Caki2 (cell line): ENCODE data around the gene RMP24.
"Not testable (repeated sequence)": the region's sequence is repeated elsewhere in the genome, so short reads cannot be mapped to it uniquely, and the experiment has no call there.

Experiments used
- DNase-seq: peaks from one replicate; pipeline ENCODE4 v3.0.0-alpha.2; 2015; ENCODE audit warnings: low read depth
- in situ Hi-C: cut with HindIII; loops from 2 replicates; pipeline ENCODE4 v1.10.0; 2016; ENCODE audit warnings: low sequenced_read_pairs, low pct_unique_long_range_greater_than_20kb, mixed read lengths

The RMP24 gene

GRCh38 chr18:35956226-35956625, 16.3 kb upstream of the RMP24 start:
- in situ Hi-C loops, result no loop called here
- DNase-seq, result no peak

- DNase-seq, result no peak
- in situ Hi-C loops, result no loop called here
Observed at GRCh38 chr18:35962320-35962719, 10.2 kb upstream of the RMP24 start.

GRCh38 chr18:35964319-35964718, 8.2 kb upstream of the RMP24 start:
- in situ Hi-C loops, result no loop called here
- no peak for DNase-seq

GRCh38 chr18:35967866-35968265, 4.6 kb upstream of the RMP24 start:
- DNase-seq, in situ Hi-C loops: not testable (repeated sequence)

- no peak for DNase-seq
- in situ Hi-C loops, result no loop called here
Observed at GRCh38 chr18:35968278-35968880, 4.1 kb upstream of the RMP24 start.

- DNase-seq, result no peak
- in situ Hi-C loops, result no loop called here
Observed at GRCh38 chr18:35969676-35970075, 2.8 kb upstream of the RMP24 start.

- no peak for DNase-seq
- in situ Hi-C loops, result no loop called here
Observed at GRCh38 chr18:35971661-35972196, 750 bp upstream of the RMP24 start.

GRCh38 chr18:35973650-35974049, 1.2 kb downstream of the RMP24 start:
- no peak for DNase-seq
- in situ Hi-C loops, result no loop called here

GRCh38 chr18:35974181-35974580, 1.7 kb downstream of the RMP24 start:
- no peak for DNase-seq
- in situ Hi-C loops, result no loop called here

- no peak for DNase-seq
- in situ Hi-C loops, result no loop called here
Observed at GRCh38 chr18:35979112-35979511, 6.6 kb downstream of the RMP24 start.

- DNase-seq, result no peak
- in situ Hi-C loops, result no loop called here
Observed at GRCh38 chr18:35982409-35983114, 10.1 kb downstream of the RMP24 start.

GRCh38 chr18:35983147-35983546, 10.7 kb downstream of the RMP24 start:
- in situ Hi-C loops, result no loop called here
- DNase-seq, result no peak

GRCh38 chr18:35983818-35984217, 11.3 kb downstream of the RMP24 start:
- DNase-seq, result no peak
- in situ Hi-C loops, result no loop called here

- no peak for DNase-seq
- in situ Hi-C loops, result no loop called here
Observed at GRCh38 chr18:35991696-35992095, 19.2 kb downstream of the RMP24 start.

GRCh38 chr18:35993013-35993412, 20.5 kb downstream of the RMP24 start:
- in situ Hi-C loops, result no loop called here
- no peak for DNase-seq

GRCh38 chr18:35998967-35999366, 26.5 kb downstream of the RMP24 start:
- in situ Hi-C loops, result no loop called here

GRCh38 chr18:35999925-36000324, 27.4 kb downstream of the RMP24 start:
- in situ Hi-C loops, result no loop called here
- DNase-seq, result no peak

More at GRCh38 chr18:35998967-35999366, 26.5 kb downstream of the RMP24 start:
- no peak for DNase-seq

GRCh38 chr18:36006997-36007396, 34.5 kb downstream of the RMP24 start:
- DNase-seq, result no peak
- in situ Hi-C loops, result no loop called here

GRCh38 chr18:36009214-36009613, 36.7 kb downstream of the RMP24 start:
- in situ Hi-C loops, result no loop called here

GRCh38 chr18:36012891-36013290, 40.4 kb downstream of the RMP24 start:
- no peak for DNase-seq
- in situ Hi-C loops, result no loop called here

More at GRCh38 chr18:36009214-36009613, 36.7 kb downstream of the RMP24 start:
- DNase-seq, result no peak
